DOHH2 (cell line): Measurements from ENCODE around the gene ANKHD1.

ENCODE experiments used
- H3F3A ChIP-seq: fragments of 200-600 bp; sonication (generic), shearing (Covaris generic); 2 replicates; pipeline ENCODE4 v1.6.0; 2016; ENCODE audit warnings: antibody characterized with exemption, mild to moderate bottlenecking; ENCODE audit not compliant: control insufficient read depth, insufficient read depth
- H3K27ac ChIP-seq: fragments of 200-600 bp; sonication (generic); 2 replicates; pipeline ENCODE4 v1.5.1; 2014; ENCODE audit warnings: low read depth, mild to moderate bottlenecking, low read length, moderate library complexity
- H3K27me3 ChIP-seq: fragments of 200-600 bp; sonication (generic); 2 replicates; pipeline ENCODE4 v1.6.1; 2014; ENCODE audit warnings: mild to moderate bottlenecking, low read length, mixed read lengths; ENCODE audit not compliant: control insufficient read depth
- H3K36me3 ChIP-seq: fragments of 200-600 bp; sonication (generic); 2 replicates; pipeline ENCODE4 v1.6.1; 2014; ENCODE audit warnings: mild to moderate bottlenecking, low read length, moderate library complexity, mixed read lengths; ENCODE audit not compliant: control insufficient read depth
- H3K4me1 ChIP-seq: fragments of 200-600 bp; sonication (generic); 2 replicates; pipeline ENCODE4 v1.6.1; 2014; ENCODE audit warnings: mild to moderate bottlenecking, low read length, mixed read lengths; ENCODE audit not compliant: control insufficient read depth
- H3K4me2 ChIP-seq: fragments of 200-600 bp; sonication (generic); 2 replicates; pipeline ENCODE4 v1.6.0; 2014; ENCODE audit warnings: mild to moderate bottlenecking, low read length, moderate library complexity
- H3K4me3 ChIP-seq: fragments of 200-600 bp; sonication (generic); 2 replicates; pipeline ENCODE4 v1.5.1; 2014; ENCODE audit warnings: mild to moderate bottlenecking, low read length, mixed read lengths
- H3K79me2 ChIP-seq: fragments of 200-600 bp; sonication (generic); 2 replicates; pipeline ENCODE4 v1.6.1; 2014; ENCODE audit warnings: mild to moderate bottlenecking, low read length, mixed read lengths; ENCODE audit not compliant: control insufficient read depth
- H3K9me2 ChIP-seq: fragments of 200-600 bp; sonication (generic); replicated peaks from 2 replicates; pipeline ENCODE4 v1.6.1; 2014; ENCODE audit warnings: mild to moderate bottlenecking, low read length, mixed read lengths; ENCODE audit not compliant: control insufficient read depth
- H3K9me3 ChIP-seq: fragments of 200-600 bp; sonication (generic); 2 replicates; pipeline ENCODE4 v1.6.1; 2014; ENCODE audit warnings: antibody characterized with exemption, low read length, mixed read lengths; ENCODE audit not compliant: control insufficient read depth, insufficient read depth
- H4K20me1 ChIP-seq: fragments of 200-600 bp; sonication (generic); 2 replicates; pipeline ENCODE4 v1.6.0; 2014; ENCODE audit warnings: low read depth, mild to moderate bottlenecking, antibody characterized with exemption, low read length, moderate library complexity; ENCODE audit not compliant: control insufficient read depth, insufficient read depth
- EZH2phosphoT487 ChIP-seq: fragments of 200-600 bp; sonication (generic); IDR thresholded peaks from 2 replicates; pipeline ENCODE4 v1.6.1; 2017; ENCODE audit warnings: borderline replicate concordance, mild to moderate bottlenecking, antibody characterized with exemption, low read length, moderate library complexity, mixed read lengths
- TF ChIP-seq, protein P1 (sequence below): fragments of 200-600 bp; sonication (generic); IDR thresholded peaks from one replicate; pipeline ENCODE4 v1.5.1; 2014; ENCODE audit warnings: antibody characterized with exemption, mild to moderate bottlenecking, low read depth, low read length; ENCODE audit not compliant: poor library complexity, severe bottlenecking

Gene ANKHD1

DNA sequence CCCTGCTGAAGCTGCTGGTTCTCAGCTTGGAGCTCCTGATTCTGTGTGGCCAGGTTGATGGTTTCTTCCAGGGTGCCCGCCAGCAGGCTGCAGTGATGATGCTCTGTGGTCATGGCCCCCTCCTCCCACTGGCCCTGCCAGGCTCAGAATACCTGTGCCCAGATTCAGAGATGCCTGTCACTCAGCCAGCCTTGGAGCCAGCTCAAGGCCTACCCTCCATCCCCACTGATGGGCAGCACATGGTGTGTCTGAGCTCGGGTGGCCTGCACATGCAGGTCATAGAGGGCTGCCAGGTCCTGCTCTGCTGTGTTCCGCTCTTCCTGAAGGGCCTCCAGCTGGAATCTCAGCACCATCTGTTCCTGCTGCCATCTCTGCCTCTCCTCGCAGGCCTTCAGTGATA is 168.4 kb downstream of the ANKHD1 start:
- Histone ChIP-seq H3K4me1 (peaks cover 13% of the 10 kb centered on the region), H4K20me1 (no peaks in the 10 kb centered on the region), H3K79me2 (peaks cover 20% of the 10 kb centered on the region), H3K27me3 (no peaks in the 10 kb centered on the region), H3K36me3 (peaks cover 39% of the 10 kb centered on the region), H3F3A (no peaks in the 10 kb centered on the region), H3K4me2 (no peak overlapping the region), H3K9me2 (no peaks in the 10 kb centered on the region), H3K9me3 (no peaks in the 10 kb centered on the region), H3K27ac (no peak overlapping the region), H3K4me3 (no peak overlapping the region)
- TF ChIP-seq EZH2phosphoT487: no peak
- TF ChIP-seq, protein P1, sequence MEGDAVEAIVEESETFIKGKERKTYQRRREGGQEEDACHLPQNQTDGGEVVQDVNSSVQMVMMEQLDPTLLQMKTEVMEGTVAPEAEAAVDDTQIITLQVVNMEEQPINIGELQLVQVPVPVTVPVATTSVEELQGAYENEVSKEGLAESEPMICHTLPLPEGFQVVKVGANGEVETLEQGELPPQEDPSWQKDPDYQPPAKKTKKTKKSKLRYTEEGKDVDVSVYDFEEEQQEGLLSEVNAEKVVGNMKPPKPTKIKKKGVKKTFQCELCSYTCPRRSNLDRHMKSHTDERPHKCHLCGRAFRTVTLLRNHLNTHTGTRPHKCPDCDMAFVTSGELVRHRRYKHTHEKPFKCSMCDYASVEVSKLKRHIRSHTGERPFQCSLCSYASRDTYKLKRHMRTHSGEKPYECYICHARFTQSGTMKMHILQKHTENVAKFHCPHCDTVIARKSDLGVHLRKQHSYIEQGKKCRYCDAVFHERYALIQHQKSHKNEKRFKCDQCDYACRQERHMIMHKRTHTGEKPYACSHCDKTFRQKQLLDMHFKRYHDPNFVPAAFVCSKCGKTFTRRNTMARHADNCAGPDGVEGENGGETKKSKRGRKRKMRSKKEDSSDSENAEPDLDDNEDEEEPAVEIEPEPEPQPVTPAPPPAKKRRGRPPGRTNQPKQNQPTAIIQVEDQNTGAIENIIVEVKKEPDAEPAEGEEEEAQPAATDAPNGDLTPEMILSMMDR: no peak

DNA sequence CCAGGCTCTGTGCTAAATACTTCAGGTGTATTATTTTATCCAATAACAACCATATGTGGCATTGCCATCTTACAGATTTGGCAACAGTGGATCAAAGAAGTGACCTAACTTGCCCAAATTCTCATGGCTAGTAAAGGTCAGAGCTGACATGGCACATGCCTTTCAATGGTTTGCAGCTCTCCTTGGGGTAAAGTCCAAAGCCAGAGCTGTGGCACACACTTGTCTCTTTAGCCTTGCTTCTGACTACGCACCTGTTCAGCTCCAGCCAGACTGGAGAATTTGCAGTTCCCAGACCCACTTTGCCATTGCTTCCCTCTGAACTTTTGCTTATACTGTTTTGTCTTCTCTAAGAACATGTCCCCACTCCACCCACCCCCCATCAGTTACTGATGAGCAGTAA is 168.9 kb downstream of the ANKHD1 start:
- Histone ChIP-seq H3K9me2 (no peaks in the 10 kb centered on the region), H3F3A (no peaks in the 10 kb centered on the region), H3K9me3 (no peaks in the 10 kb centered on the region), H3K79me2 (peaks cover 16% of the 10 kb centered on the region), H3K27ac (no peak overlapping the region), H3K36me3 (peaks cover 36% of the 10 kb centered on the region), H3K4me3 (no peak overlapping the region), H3K27me3 (no peaks in the 10 kb centered on the region), H3K4me2 (no peak overlapping the region), H3K4me1 (peaks cover 11% of the 10 kb centered on the region), H4K20me1 (no peaks in the 10 kb centered on the region)
- TF ChIP-seq, protein P1: no peak
- no peak for TF ChIP-seq EZH2phosphoT487

DNA sequence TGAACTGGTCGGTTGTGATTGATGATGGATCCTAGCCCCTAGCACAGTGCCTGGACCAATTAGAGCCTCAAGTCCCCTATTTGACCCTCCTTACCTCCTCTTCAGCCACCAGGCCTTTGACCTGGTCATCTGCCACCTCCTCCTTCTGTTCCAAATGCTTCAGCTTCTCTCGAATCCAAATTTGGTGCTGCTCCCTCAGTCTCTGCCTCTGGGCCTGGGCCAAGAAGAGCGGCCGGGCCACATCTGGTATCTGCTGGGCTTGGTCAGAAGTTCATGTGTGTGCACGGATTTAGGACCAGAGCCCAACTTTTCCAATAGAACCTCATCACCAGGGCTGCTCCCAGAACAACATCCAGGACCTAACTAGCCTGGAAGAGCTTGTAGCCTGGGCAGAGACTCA is 169.5 kb downstream of the ANKHD1 start:
- peaks cover 5% of the 10 kb centered on the region for H3K4me1 ChIP-seq
- no peak for TF ChIP-seq EZH2phosphoT487
- TF ChIP-seq, protein P1: no peak
- no peaks in the 10 kb centered on the region for H3K27me3 ChIP-seq
- no peak overlapping the region for H3K4me3 ChIP-seq
- peaks cover 10% of the 10 kb centered on the region for H3K79me2 ChIP-seq
- H4K20me1 ChIP-seq: no peaks in the 10 kb centered on the region
- H3K9me3 ChIP-seq: no peaks in the 10 kb centered on the region
- H3K9me2 ChIP-seq: no peaks in the 10 kb centered on the region
- H3F3A ChIP-seq: no peaks in the 10 kb centered on the region
- H3K36me3 ChIP-seq: peaks cover 30% of the 10 kb centered on the region
- H3K4me2 ChIP-seq: no peak overlapping the region
- H3K27ac ChIP-seq: no peak overlapping the region
